GM19438 (cell line): ENCODE measurements around the gene ZNF397.
A peak's percentile ranks its signal among the peaks of the same experiment; 100 is the strongest.

Source experiments
- ATAC-seq: cut with Tn5 transposase; IDR thresholded peaks from one replicate; pipeline ENCODE4 v1.9.1; 2021; ENCODE audit warnings: low read depth; ENCODE audit not compliant: unreplicated experiment

Gene ZNF397

GRCh38 chr18:35245719-35246317 is 5.0 kb downstream of the ZNF397 start:
- no peak for ATAC-seq

- no peak for ATAC-seq
Measured at GRCh38 chr18:35246831-35247230, 6.0 kb downstream of the ZNF397 start.

- ATAC-seq = no peak
Measured at GRCh38 chr18:35247412-35248249, 6.8 kb downstream of the ZNF397 start.

GRCh38 chr18:35248429-35248828 is 7.6 kb downstream of the ZNF397 start:
- no peak for ATAC-seq

GRCh38 chr18:35252466-35252865 is 11.6 kb downstream of the ZNF397 start:
- ATAC-seq = no peak

- no peak for ATAC-seq
Measured at GRCh38 chr18:35253655-35254287, 12.9 kb downstream of the ZNF397 start.

- ATAC-seq = no peak
Measured at GRCh38 chr18:35256947-35257346, 16.1 kb downstream of the ZNF397 start.

GRCh38 chr18:35264409-35264808 is 23.6 kb downstream of the ZNF397 start:
- no peak for ATAC-seq

- ATAC-seq = peak; percentile 92
Measured at GRCh38 chr18:35267161-35267651, 26.4 kb downstream of the ZNF397 start.

GRCh38 chr18:35267809-35268208 is 27.0 kb downstream of the ZNF397 start:
- no peak for ATAC-seq

GRCh38 chr18:35268821-35269220 is 28.0 kb downstream of the ZNF397 start:
- no peak for ATAC-seq

GRCh38 chr18:35271656-35272055 is 30.8 kb downstream of the ZNF397 start:
- ATAC-seq = no peak

GRCh38 chr18:35276267-35276666 is 35.4 kb downstream of the ZNF397 start:
- no peak for ATAC-seq

- no peak for ATAC-seq
Measured at GRCh38 chr18:35277633-35278032, 36.8 kb downstream of the ZNF397 start.

- ATAC-seq = no peak
Measured at GRCh38 chr18:35278085-35278484, 37.3 kb downstream of the ZNF397 start.

GRCh38 chr18:35278969-35279368 is 38.1 kb downstream of the ZNF397 start:
- no peak for ATAC-seq

GRCh38 chr18:35282353-35282752 is 41.5 kb downstream of the ZNF397 start:
- no peak for ATAC-seq

- ATAC-seq = no peak
Measured at GRCh38 chr18:35283923-35284794, 43.3 kb downstream of the ZNF397 start.

GRCh38 chr18:35284841-35285240 is 44.0 kb downstream of the ZNF397 start:
- ATAC-seq = no peak

GRCh38 chr18:35289293-35289692 is 48.5 kb downstream of the ZNF397 start:
- ATAC-seq = no peak

- peak; percentile 24 for ATAC-seq
Measured at GRCh38 chr18:35289727-35290093, 48.9 kb downstream of the ZNF397 start.
